Activated naive CD4-positive, alpha-beta T cell (primary cell): ENCODE measurements around the gene PPP6R1.
"Not testable (repeated sequence)": the region's sequence is repeated elsewhere in the genome, so short reads cannot be mapped to it uniquely, and the experiment has no call there.

Experiments used
- DNase-seq, 4 experiments: peaks; one replicate each; lab custom pipeline; 2025; lab: John Stamatoyannopoulos, UW

Gene PPP6R1

GRCh38 chr19:55241935-55242464 lies 16.8 kb downstream of the PPP6R1 start:
- no peak for DNase-seq

- DNase-seq: no peak
Observed at GRCh38 chr19:55241143-55241934, 17.5 kb downstream of the PPP6R1 start.

- no peak for DNase-seq
Observed at GRCh38 chr19:55240713-55241020, 18.1 kb downstream of the PPP6R1 start.

- DNase-seq: no peak
Observed at GRCh38 chr19:55239004-55239403, 19.8 kb downstream of the PPP6R1 start.

GRCh38 chr19:55238030-55238429 lies 20.8 kb downstream of the PPP6R1 start:
- no peak for DNase-seq

GRCh38 chr19:55232986-55233385 lies 25.8 kb downstream of the PPP6R1 start:
- no peak for DNase-seq

- no peak for DNase-seq
Observed at GRCh38 chr19:55232286-55232602, 26.6 kb downstream of the PPP6R1 start.

- no peak for DNase-seq
Observed at GRCh38 chr19:55231391-55232285, 27.2 kb downstream of the PPP6R1 start.

- DNase-seq: no peak
Observed at GRCh38 chr19:55230780-55231179, 28.0 kb downstream of the PPP6R1 start.

GRCh38 chr19:55230329-55230728 lies 28.5 kb downstream of the PPP6R1 start:
- DNase-seq: no peak

GRCh38 chr19:55229789-55230182 lies 29.0 kb downstream of the PPP6R1 start:
- DNase-seq: no peak

- no peak for DNase-seq
Observed at GRCh38 chr19:55229145-55229788, 29.6 kb downstream of the PPP6R1 start.

GRCh38 chr19:55228403-55229031 lies 30.3 kb downstream of the PPP6R1 start, which contains the start of gene TMEM86B:
Gene TMEM86B (minus strand): TSS chr19:55228763. CDS start chr19:55228741, 22 bp downstream.
- DNase-seq: no peak

GRCh38 chr19:55228015-55228391 lies 30.8 kb downstream of the PPP6R1 start:
- no peak for DNase-seq

GRCh38 chr19:55227241-55228014 lies 31.4 kb downstream of the PPP6R1 start:
- no peak for DNase-seq

- DNase-seq: no peak
Observed at GRCh38 chr19:55226788-55227187, 32.0 kb downstream of the PPP6R1 start.

GRCh38 chr19:55226273-55226672 lies 32.5 kb downstream of the PPP6R1 start:
- DNase-seq: no peak

- DNase-seq: no peak
Observed at GRCh38 chr19:55225415-55225958, 33.3 kb downstream of the PPP6R1 start.

GRCh38 chr19:55224679-55225414 lies 34.0 kb downstream of the PPP6R1 start:
- DNase-seq: not testable (repeated sequence)

GRCh38 chr19:55224038-55224665 lies 34.7 kb downstream of the PPP6R1 start:
- DNase-seq: no peak
